ENCODE data around the gene PMS2.
A peak's percentile ranks its signal among the peaks of the same experiment; 100 is the strongest.

DNA sequence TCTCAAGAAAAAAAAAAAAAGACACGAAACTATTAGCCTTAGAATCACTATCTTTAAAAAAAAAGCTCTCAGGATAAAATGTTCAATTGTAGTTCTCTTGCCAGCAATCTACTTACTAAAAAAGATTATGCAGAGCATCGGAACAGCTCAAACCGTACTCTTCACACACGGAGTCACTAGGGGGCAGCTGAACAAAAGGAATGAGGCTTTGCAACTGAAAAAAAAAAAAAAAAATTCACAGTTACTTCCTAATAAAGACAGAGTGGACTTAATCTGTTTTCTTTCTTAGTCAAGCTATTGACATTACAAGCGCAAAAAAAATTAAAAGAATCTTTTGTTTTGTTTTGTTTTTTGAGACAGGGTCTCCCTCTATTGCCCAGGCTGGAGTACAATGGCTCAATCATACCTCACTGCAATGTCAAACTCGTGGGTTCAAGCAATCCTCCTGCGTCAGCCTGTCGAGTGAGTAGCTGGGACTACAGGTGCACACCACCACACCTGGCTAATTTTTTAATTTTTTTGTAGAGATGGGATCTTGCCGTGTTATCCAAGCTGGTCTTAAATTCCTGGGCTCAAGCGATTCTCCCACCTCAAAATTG lies 11.5 kb downstream of the PMS2 start:
- TF ChIP-seq, protein P1, sequence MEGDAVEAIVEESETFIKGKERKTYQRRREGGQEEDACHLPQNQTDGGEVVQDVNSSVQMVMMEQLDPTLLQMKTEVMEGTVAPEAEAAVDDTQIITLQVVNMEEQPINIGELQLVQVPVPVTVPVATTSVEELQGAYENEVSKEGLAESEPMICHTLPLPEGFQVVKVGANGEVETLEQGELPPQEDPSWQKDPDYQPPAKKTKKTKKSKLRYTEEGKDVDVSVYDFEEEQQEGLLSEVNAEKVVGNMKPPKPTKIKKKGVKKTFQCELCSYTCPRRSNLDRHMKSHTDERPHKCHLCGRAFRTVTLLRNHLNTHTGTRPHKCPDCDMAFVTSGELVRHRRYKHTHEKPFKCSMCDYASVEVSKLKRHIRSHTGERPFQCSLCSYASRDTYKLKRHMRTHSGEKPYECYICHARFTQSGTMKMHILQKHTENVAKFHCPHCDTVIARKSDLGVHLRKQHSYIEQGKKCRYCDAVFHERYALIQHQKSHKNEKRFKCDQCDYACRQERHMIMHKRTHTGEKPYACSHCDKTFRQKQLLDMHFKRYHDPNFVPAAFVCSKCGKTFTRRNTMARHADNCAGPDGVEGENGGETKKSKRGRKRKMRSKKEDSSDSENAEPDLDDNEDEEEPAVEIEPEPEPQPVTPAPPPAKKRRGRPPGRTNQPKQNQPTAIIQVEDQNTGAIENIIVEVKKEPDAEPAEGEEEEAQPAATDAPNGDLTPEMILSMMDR (IDR thresholded peaks at IDR 0.05 in 8 of 11, conservative IDR thresholded peaks at IDR 0.05 in 3 of 11): peak; percentile 31 to 72 (median 53)
- no peak for TF ChIP-seq POLR2A (IDR thresholded peaks at IDR 0.05)
